Lower leg skin (tissue), 3 donors: ENCODE measurements around the gene RFNG.

Source experiments
- CTCF ChIP-seq, 3 donors: fragments of 450-650 bp; IDR thresholded peaks; one replicate each; pipeline ENCODE4 v1.5.1; 2016; ENCODE audit warnings: antibody characterized with exemption in 3 of 3, mild to moderate bottlenecking in 3 of 3, moderate library complexity in 2 of 3
- POLR2A ChIP-seq, 2 donors: fragments of 450-650 bp; IDR thresholded peaks; one replicate each; pipeline ENCODE4 v1.6.1; 2016 to 2017; ENCODE audit warnings: antibody characterized with exemption in 2 of 2, mild to moderate bottlenecking in 1 of 2, moderate library complexity in 1 of 2

DNA sequence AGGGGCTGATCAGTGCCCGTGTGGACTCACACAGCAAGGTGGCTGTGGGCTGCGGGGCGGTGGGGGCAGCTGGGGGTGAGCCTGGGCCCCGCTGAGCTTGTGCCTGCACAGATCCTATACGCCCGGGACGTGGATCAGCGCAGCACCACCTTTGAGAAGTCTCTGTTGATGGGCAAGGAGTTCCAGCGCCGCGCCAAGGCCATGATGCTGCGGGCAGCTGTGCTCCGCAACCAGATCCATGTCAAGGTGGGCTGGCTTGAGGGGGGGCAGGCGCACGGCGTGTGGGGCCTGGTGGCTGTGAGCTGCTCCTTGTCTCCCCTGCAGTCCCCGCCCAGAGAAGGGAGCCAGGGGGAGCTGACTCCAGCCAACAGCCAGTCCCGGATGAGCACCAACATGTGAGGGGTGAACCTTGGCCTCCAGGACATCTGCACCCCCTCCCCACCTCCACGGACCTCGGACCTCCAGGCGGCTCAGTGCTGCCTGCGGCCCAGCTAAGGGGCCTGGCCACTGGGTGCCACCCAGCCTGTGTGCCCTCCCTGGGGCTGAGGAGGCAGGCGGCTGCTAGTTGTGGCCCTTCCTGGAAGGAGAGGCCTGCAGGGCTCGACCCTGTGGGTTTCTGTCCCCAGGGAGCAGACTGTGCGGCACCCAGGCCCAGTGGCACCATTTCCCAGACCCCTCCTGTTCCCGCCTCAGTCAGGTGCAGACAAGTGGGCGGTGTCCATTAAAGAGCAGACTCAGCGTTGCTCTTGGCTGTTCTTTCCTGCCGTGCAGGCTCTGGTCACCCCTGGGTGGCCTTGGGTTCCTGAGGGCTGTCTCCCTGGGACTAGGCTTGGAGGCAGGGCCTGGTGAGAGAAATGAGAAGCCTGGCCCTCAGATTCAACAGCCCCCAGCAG, 5.4 kb upstream of the RFNG start:
- no peak for TF ChIP-seq POLR2A (IDR thresholded peaks at IDR 0.05)
- TF ChIP-seq CTCF (IDR thresholded peaks at IDR 0.05) = no peak
